IPS DF 6.9 (cell line): ENCODE measurements around the gene LCN12.

Experiments
- DNase-seq: peaks from one replicate; pipeline ENCODE4 v3.0.0-alpha.2; 2013; ENCODE audit warnings: low read depth, low spot score
- H3K27ac ChIP-seq: one replicate; pipeline ENCODE4 v1.5.1; 2013; ENCODE audit warnings: low read length, control low read depth
- H3K27me3 ChIP-seq: 2 replicates; pipeline ENCODE4 v1.6.1; 2013; ENCODE audit warnings: mild to moderate bottlenecking, low read length; ENCODE audit not compliant: control insufficient read depth, insufficient read depth
- H3K36me3 ChIP-seq: 2 replicates; pipeline ENCODE4 v1.6.1; 2013; ENCODE audit warnings: low read length; ENCODE audit not compliant: control insufficient read depth, insufficient read depth
- H3K4me1 ChIP-seq: 2 replicates; pipeline ENCODE4 v1.6.1; 2013; ENCODE audit warnings: low read length; ENCODE audit not compliant: control insufficient read depth, insufficient read depth
- H3K4me3 ChIP-seq: 2 replicates; pipeline ENCODE4 v1.5.1; 2013; ENCODE audit warnings: mild to moderate bottlenecking, low read length
- H3K9me3 ChIP-seq: 2 replicates; pipeline ENCODE4 v1.6.1; 2013; ENCODE audit warnings: low read length, inconsistent platforms; ENCODE audit not compliant: control insufficient read depth, insufficient read depth
- WGBS: extraction: QIAGEN DNeasy Blood & Tissue Kit; methylation state at CpG from one replicate; pipeline ENCODE4 v1.1.7; 2013; ENCODE audit warnings: mixed read lengths, missing lambda C conversion rate; ENCODE audit not compliant: insufficient read length, insufficient coverage; 5-methylcytosine and 5-hydroxymethylcytosine counted together

LCN12 gene

DNA sequence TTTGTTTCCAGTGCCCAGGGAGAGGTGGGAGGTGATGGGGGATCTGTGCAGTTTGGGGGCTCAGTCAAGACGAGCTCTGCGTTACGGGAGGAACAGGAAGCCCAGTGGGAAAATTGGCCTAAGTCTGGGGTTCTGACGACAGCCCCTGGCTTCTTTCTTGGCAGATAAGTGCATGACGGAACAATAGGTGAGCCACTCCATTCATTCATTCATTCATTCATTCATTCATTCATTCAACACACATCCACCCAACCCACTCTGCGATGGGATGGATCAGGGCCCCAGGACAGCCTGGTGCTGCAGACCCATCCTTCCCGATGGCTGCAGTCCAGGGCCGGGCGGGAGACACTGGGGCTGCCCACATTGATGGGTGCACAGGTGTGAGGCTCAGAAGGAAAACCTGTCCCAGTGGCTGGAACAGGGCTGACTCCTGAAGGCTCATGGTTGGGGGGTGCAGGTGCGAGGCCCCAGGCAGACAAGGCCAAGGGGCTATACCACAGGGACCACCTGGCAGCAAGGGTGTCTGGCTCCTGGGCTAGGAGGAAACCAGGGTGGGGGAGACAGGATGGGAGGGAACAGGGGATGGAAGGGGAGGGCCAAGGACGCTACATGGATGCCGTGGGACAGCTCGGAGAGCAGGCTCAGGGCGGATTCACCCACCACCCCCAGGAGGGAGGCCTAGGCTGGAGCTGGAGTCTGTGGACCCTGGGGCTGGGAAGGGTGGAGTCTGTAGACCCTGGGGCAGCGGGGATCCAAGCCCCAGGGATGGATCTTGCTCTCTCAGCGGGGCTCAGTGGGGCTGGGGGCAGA lies 28.8 kb downstream of the LCN12 start:
- H3K36me3 ChIP-seq: no peaks in the 10 kb centered on the region
- WGBS: no CpG with 5 or more reads among the region's 16 CpGs
- H3K27ac ChIP-seq: no peak overlapping the region
- no peak overlapping the region for H3K4me3 ChIP-seq
- H3K9me3 ChIP-seq: no peaks in the 10 kb centered on the region
- H3K27me3 ChIP-seq: peaks cover 4% of the 10 kb centered on the region; the same call in 1 of the 2 replicates
- H3K4me1 ChIP-seq: peaks cover 2% of the 10 kb centered on the region
- DNase-seq: no peak

DNA sequence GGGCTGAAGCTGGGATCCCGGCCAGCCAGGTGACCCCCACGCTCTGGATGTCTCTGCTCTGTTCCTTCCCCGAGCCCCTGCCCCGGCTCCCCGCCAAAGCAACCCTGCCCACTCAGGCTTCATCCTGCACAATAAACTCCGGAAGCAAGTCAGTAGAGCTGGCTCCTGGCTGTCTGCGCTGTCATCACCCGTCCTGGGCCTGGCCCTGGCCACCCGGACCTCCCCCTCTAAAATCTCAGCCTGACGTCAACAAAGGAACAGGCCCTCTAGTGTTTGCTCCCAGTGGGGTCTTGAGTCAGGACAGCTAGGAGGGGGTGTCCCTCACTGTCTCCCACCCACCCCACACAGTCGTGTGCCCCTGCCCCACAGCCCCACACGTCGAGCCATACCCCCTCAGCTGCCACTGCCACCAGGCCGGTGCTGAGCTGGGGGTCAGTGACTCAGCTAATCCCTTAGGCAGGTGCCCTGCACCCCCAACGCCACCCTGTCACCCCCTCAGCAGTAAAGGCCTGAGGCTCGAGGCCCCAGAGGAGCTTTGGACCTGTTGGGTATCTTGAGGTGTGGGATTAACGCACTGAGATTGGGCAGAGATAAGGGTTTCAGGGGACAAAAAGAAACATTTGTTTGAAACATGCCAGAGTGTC lies 29.6 kb downstream of the LCN12 start:
- H3K27ac ChIP-seq: no peak overlapping the region
- no peak for DNase-seq
- H3K4me3 ChIP-seq: no peak overlapping the region
- peaks cover 2% of the 10 kb centered on the region for H3K4me1 ChIP-seq
- no peaks in the 10 kb centered on the region for H3K36me3 ChIP-seq
- peaks cover 8% of the 10 kb centered on the region; the same call in 1 of the 2 replicates for H3K27me3 ChIP-seq
- WGBS: no CpG with 5 or more reads among the region's 17 CpGs
- no peaks in the 10 kb centered on the region for H3K9me3 ChIP-seq

- DNase-seq: no peak
- H3K9me3 ChIP-seq: no peaks in the 10 kb centered on the region
- H3K4me3 ChIP-seq: no peak within 1 kb of the TSS
- H3K27ac ChIP-seq: no peak within 1 kb of the TSS
- H3K27me3 ChIP-seq: peaks cover 8% of the 10 kb centered on the region; the same call in 1 of the 2 replicates
- peaks cover 2% of the 10 kb centered on the region for H3K4me1 ChIP-seq
- H3K36me3 ChIP-seq: no peaks in the 10 kb centered on the region
- no CpG with 5 or more reads among the region's 18 CpGs for WGBS
Measured at GRCh38 chr9:136982232-136983051, 30.4 kb downstream of the LCN12 start, which contains the start of gene LCNL1. Gene LCNL1 (plus strand): TSS chr9:136982993. CDS start chr9:136983587, 594 bp downstream.

DNA sequence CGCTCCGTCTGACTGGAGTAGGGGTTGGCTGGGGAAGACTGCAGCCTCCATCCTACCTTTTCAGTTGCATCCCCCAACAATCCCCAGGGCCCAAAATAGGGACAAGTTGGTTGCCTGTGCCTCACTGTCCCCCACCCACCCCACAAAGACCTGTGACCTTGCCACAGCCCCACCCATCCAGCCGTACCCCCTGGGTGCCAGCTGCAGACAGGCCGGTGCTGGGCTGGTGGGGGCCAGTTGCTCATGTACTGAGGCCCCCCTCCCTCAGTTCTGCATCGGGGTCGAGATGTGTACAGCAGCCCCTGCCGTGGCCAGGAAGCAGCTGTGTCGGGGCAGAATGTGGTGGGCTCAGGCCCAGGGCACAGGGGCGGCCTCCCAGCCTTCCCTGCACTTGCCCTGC lies 31.1 kb downstream of the LCN12 start:
- no peaks in the 10 kb centered on the region for H3K9me3 ChIP-seq
- no peak overlapping the region for H3K27ac ChIP-seq
- H3K27me3 ChIP-seq: peaks cover 8% of the 10 kb centered on the region; the same call in 1 of the 2 replicates
- WGBS: no CpG with 5 or more reads among the region's 9 CpGs
- no peaks in the 10 kb centered on the region; the same call in 1 of the 2 replicates for H3K4me1 ChIP-seq
- no peak for DNase-seq
- no peak overlapping the region for H3K4me3 ChIP-seq
- no peaks in the 10 kb centered on the region for H3K36me3 ChIP-seq

DNA sequence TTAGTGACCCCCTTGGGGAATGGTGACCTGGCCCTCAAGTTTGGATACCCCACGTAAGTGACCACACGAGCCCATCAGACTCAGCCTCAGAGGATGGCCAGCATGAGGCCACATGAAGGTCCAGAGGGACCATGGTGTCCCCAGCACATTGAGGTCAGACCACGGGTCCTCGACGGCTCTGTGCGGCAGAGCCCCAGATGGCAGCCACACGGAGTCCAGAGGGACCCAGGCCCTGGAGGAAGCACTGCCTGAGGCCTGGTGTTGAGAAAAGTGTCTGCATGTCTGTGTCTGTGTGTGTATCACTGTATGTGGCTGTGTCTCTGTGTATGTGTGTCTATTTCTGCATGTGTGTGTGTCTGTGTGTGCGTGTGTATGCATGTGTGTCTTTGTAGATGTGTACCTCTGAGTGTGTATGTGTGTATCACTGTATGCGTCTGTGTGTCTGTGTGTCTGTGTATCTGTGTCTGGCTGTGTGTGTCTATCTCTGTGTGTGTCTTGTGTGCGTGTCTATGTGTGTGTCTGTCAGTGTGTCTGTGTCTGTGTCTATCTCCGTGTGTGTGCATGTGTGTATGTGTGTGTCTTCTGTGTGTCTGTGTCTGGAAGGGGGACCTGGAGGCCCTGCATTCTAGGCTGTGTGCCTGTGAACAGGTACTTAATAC lies 31.7 kb downstream of the LCN12 start:
- Histone ChIP-seq H3K4me3 (no peak overlapping the region), H3K27ac (no peak overlapping the region), H3K36me3 (no peaks in the 10 kb centered on the region), H3K27me3 (peaks cover 8% of the 10 kb centered on the region; the same call in 1 of the 2 replicates), H3K4me1 (no peaks in the 10 kb centered on the region; the same call in 1 of the 2 replicates), H3K9me3 (no peaks in the 10 kb centered on the region)
- no peak for DNase-seq
- no CpG with 5 or more reads among the region's 11 CpGs for WGBS

DNA sequence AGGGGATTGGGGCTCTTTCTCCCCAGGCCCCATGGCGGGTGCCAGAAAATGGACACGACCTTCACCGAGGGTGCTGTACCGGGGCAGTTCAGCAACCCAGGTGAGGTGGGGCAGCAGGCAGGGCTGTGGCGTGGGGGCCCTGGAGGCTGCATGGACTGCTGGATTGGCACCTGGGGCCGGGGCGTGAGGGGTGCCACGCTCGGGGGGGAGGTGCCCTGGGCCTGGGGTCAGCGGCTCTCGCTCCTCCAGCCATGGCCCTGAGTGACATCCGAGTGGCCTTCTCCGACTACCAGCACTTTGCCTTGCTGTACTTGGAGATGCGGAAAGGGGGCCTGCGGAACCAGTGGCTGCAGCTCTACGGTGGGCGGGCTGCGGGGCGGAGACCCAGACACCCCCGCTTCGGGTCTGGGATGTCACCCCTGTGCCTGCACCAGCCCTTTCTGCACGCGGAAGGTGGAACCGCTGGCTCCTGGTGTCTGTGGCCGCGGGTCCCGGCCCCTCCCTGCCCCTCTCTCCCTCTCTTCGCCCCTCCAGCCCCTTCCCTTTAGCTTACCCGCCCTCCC lies 32.5 kb downstream of the LCN12 start:
- H3K36me3 ChIP-seq: no peaks in the 10 kb centered on the region
- no peak for DNase-seq
- H3K27me3 ChIP-seq: peaks cover 8% of the 10 kb centered on the region; the same call in 1 of the 2 replicates
- H3K4me1 ChIP-seq: no peaks in the 10 kb centered on the region; the same call in 1 of the 2 replicates
- no peaks in the 10 kb centered on the region for H3K9me3 ChIP-seq
- no peak overlapping the region for H3K27ac ChIP-seq
- peak overlapping the region; percentile 10; the same call in 1 of the 2 replicates for H3K4me3 ChIP-seq
- WGBS: no CpG with 5 or more reads among the region's 29 CpGs

DNA sequence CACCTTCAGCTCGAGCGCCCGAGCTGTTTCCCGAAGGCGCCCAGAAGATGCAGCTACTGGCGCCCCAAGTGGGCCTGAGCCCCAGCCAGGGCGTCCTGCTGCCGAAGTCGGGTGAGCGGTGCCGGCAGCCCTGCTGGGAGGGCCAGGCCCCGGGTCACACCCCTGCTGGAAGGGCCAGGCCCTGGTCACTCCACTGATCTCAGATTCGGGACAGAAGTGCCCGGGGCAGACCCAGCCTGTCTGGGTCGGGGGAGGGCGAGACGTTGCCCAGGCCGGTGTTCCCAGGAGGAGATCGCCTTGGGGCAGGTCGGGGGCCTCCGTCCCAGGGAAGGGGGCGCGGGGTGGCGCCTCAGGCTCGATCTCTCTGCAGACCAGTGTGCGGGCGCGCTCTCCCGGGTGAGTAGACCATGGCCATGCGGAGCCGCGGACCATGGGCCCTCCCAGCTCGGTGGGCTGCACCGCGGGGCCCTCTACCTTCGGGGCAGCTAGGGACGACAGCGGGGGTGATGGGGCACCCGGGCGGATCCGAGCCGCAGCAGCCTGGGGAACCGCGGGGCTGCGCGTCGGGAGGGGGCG lies 33.0 kb downstream of the LCN12 start:
- Histone ChIP-seq H3K4me1 (no peaks in the 10 kb centered on the region; the same call in 1 of the 2 replicates), H3K27me3 (peaks cover 8% of the 10 kb centered on the region; the same call in 1 of the 2 replicates), H3K4me3 (peak overlapping the region; percentile 10; the same call in 1 of the 2 replicates), H3K36me3 (no peaks in the 10 kb centered on the region), H3K27ac (no peak overlapping the region), H3K9me3 (no peaks in the 10 kb centered on the region)
- no peak for DNase-seq
- no CpG with 5 or more reads among the region's 48 CpGs for WGBS

GRCh38 chr9:136985853-136986252 lies 33.8 kb downstream of the LCN12 start:
- no CpG with 5 or more reads among the region's 33 CpGs for WGBS
- DNase-seq: no peak
- no peaks in the 10 kb centered on the region; the same call in 1 of the 2 replicates for H3K4me1 ChIP-seq
- H3K4me3 ChIP-seq: no peak overlapping the region; the same call in 1 of the 2 replicates
- no peaks in the 10 kb centered on the region for H3K9me3 ChIP-seq
- peaks cover 8% of the 10 kb centered on the region; the same call in 1 of the 2 replicates for H3K27me3 ChIP-seq
- H3K27ac ChIP-seq: no peak overlapping the region
- H3K36me3 ChIP-seq: no peaks in the 10 kb centered on the region

GRCh38 chr9:136988872-136989271 lies 36.8 kb downstream of the LCN12 start:
- DNase-seq: no peak
- Histone ChIP-seq H3K36me3 (no peaks in the 10 kb centered on the region; the same call in 1 of the 2 replicates), H3K9me3 (no peaks in the 10 kb centered on the region), H3K4me1 (peaks cover 3% of the 10 kb centered on the region; the same call in 1 of the 2 replicates), H3K27ac (no peak overlapping the region), H3K27me3 (peaks cover 8% of the 10 kb centered on the region; the same call in 1 of the 2 replicates), H3K4me3 (no peak overlapping the region)
- WGBS: no CpG with 5 or more reads among the region's 4 CpGs
